Measurements from ENCODE around the gene CHMP1A.

The CHMP1A gene

DNA sequence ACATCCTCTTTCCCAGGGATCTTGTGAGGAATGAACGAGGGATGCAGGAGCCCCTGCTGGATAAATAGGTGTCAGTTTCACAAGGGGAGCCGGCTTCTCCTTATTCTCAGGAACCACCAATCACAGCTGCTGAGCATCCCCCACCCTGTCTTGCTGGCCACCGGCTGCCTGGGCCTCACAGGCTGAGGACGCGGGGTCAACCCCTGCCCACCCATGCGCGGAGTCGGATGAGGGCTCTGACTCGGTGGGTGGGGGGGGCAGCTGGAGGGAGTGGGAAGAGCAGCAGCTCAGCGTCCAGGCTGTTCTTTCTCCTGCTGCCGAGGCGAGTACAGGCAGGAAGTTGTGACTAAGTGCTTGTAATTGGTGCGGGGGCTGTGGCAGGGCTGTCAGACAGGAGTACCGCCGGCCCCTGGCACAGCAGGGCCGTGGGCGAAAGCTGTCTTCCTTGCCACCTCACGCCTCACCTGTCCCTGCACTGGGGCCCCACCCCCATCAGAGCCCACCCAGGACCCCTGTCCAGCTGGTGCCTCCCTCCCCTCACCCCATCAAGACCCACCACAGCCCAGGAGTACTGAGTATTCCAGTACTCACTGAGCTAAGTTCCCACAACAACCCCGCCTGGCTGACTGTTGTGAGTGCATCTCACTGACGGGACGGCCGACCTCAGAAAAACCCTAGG lies 55.1 kb downstream of the CHMP1A start:
- DNase-seq: peak; percentile 67

DNA sequence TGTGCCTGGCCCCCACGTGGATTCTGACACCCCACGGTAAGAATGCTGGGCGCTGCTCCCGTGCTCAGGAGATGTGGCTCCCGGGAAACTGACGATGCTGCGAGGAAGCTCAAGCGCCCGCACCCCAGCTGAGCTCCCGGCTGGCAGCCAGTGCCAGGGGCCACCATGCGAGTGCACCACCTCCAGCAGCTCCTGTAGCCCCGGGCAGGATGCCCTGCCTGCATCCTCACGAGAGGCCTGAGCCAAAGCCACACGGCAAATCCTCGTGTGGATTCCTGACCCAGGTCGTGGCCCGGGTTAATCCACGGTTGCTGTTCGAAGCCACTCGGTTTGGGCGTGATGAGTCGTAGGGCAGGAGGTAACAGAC lies 55.6 kb downstream of the CHMP1A start:
- DNase-seq: no peak

DNA sequence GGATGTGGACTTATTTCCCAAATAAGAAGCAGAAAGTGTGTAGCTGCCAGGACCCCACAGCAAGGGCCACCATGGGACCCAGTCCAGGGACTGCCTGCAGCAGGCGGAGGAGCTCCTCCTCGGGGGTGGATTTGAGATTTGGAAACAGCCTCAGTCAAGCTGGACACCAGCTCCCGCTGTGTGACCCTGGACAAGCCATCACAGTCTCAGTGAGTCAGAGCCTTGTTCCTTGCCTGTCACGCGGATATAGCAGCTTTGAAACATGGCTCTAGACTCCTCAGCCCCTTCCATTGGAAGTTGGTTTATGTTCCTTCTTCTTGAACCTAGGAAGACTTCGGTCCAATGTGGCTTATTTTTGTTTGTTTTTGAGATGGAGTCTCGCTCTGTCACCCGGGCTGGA lies 56.6 kb downstream of the CHMP1A start:
- no peak for DNase-seq

DNA sequence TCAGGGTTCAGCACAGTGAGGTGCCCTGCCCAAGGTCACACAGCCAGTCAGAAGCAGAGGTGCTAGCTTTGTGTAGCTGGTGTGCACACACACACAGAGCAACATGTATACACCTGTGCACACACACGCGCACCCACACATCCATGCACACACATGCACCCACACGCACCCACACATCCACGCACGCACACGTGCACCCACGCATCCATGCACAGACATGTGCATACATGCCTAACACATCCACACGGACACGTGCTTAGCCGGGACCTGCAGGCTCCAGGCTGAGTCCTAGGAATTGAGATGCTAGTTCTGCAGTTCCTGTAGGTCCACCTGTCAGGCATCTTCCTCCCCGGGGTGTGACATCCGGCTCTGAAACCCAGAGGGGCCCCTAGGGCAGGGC lies 57.1 kb downstream of the CHMP1A start:
- no peak for DNase-seq

DNA sequence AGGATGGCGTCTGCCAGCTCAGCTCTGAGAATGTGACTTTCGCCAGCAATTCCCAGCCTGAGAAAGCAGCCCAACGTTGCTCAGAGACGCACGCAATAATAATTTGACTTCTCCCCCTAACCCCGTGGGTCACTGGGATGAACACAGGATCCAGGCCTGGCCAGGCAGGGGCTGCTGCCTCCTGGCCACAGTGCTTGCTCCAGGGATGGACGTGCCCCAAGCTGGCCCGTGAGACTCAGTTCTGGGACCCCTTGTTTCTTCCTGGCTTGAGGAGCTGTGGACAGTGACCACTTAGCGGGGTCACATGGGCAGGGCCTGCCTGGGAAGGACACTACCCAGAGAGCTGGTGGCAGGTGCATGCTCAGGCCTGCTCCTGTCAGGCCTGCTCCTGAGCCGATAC lies 57.6 kb downstream of the CHMP1A start:
- DNase-seq: no peak

DNA sequence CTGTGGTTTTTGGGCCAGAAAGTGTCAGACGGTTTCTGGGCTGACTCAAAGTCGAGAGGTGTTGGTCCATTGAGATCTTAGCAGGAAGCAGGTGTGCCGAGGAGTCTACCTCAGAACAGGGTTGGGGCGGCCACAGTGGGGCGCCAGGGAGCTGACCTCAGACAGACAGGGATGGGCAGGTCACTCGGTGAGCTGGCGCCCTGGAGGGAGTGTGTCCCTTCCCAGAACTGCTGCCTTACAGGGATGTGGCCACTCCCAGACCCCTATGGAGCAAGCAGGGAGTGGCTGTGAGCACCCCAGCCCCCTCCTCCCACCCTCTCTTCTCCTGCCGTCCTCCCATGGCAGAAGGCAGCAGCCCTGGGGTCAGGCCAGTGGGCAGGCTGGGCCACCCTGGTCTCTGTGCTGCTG lies 58.1 kb downstream of the CHMP1A start:
- no peak for DNase-seq

DNA sequence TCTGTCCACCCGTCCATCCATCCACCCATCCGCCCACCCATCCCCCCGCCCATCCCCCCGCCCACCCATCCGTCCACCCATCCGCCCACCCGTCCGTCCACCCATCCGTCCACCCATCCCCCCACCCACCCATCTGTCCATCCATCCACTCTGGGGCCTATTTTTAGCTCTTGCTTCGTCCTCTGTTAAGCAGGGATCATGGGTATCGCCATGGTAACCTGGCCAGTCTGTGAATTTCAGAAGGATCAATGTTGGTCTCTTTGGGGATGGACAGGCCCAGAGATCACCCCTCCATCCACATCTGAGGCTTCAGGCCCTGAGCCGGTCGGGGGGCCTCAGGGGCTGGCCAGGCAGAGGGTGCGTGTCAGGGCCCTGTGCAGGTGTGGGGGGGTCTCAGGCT lies 59.3 kb downstream of the CHMP1A start:
- no peak for DNase-seq

DNA sequence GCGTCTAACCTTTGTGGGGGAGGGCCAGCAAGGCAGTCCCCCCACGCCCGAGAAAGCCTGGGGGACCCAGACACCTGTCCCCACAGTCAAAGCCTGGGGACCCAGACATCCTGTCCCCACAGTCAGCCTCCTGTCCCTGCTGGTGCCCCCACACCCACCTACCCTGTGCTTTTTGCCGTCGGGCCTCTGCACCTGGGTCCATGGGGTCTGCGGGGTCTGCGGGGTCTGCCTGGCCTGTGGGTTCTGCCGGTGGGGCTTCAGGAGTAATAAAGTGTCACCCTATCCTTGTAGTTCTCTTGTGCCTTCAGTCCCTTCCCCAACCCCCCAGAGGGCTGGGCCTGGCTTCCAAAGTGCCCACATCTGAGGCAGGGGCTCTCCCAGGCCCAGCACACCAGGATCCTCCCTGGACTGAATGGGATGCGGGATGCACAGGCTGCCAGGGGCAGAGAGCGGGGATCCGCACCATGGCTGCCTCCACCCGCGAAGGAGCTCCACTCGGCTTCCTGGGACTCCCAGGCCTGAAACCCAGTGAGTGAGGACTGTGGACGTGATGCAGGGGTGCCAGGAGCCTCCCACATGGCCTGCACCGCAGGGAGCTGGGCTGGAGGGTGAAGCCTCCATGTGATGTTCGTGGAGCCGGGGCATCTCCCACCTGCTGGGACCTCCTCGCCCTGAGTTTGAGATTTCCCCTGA lies 60.4 kb downstream of the CHMP1A start:
- DNase-seq: no peak

DNA sequence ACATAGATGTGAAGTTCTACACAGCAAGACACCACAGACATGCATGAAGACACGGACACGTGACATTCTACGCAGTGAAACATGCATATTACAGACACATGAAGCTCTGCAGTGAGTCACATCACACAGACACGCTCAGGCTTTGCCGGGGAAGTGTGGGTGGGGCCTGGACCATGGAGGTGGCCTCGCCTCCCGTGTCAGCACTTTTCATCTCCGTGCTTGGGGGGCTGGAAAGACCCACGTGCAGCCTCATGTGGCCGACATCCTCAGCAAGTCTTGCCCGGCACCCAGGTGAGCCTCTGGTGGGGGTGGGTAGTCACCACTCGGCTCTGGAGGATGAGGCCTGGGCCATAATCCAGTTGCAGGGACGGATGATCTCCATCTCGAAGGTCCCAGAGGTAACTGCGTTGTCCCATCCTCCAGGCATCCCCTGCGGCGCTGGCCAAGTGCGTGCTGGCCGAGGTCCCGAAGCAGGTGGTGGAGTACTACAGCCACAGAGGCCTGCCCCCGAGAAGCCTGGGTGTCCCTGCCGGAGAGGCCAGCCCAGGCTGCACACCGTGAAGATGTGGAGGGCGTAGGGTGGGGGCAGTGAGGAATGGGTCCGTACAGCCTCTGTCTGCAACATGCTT lies 61.3 kb downstream of the CHMP1A start:
- no peak for DNase-seq

DNA sequence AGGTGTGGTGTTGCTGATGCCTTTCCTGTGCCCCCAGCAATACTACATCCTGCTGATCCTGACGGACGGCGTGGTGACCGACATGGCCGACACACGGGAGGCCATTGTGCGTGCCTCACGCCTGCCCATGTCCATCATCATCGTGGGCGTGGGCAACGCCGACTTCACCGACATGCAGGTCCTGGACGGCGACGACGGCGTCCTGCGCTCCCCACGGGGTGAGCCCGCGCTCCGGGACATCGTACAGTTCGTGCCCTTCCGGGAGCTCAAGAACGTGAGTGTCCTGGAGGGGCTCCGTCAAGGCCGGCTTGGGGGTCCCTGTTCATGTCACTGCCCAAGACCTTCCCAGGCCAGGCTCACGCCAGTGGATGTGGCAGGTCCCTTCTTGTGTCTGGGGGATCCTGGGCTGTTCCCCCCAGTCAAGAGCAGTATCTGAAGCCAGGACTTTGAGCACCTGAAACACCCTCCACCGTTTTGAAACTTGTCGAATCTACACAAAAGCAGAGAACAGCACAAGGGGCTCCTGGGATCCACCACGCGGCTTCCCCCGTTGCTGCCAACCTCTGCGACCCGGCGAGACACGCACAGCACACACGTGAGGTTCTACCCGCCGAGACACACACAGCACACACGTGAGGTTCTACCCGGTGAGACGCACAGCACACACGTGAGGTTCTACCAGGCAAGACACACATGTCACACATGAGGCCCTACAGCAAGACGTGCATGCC lies 62.0 kb downstream of the CHMP1A start:
- no peak for DNase-seq

Measured in femur (tissue), 1 donor.